ENCODE results near the gene VN1R2.
"Not testable (repeated sequence)": the region's sequence is repeated elsewhere in the genome, so short reads cannot be mapped to it uniquely, and the experiment has no call there.

Gene VN1R2

DNA sequence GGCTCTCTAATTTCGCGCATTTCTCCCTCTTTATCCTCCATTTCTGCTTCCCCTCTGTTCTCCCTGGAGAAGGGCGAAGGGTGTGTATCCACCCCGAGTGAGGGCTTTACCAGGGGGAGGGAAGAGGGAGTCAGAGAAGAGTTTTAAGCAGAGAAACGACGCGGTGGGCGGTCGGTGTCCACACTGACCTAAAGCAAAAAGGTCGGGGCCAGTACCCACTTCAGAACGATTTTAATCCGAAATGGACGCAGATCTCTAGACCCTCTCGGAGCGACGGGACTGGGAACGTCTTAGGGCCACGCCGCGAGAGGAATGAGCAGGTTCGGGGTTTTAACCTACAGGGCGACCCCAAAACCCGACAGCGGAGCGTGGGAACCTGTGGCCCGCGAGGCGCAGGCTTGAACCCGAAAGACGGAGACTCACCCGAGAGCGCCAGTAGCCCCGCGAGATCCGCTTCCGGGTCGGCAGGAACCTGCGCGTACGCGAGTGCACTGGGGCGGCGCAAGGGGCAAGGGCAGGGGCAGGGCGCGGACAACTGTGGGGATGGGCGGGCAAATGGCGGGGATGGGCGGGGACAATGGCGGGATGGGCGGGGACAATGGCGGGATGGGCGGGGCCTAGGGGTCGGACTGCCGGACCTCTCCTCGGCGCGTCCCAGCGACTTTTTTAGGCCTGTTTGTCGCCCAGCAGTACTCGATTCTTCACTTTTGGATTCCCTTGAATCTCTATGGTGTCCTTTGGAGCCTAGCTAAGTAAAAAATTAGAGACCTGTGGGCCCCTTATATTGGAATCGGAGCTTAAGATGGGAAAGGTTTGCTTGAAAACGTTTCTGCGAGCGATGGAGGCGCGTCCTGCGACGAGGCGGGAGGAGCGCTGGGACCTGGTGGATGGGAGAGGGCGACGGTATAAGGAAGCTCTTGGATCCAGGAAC lies 3.4 kb upstream of the VN1R2 start, which contains the start of gene ZNF677:
ZNF677 (minus strand) TSS at position 463 of the 931 bp plus-strand sequence. CDS start 3,323 bp downstream, outside the sequence.
- DNase-seq (ENCODE audit: insufficient read length, low spot score) (peak; percentile 54), FAIRE-seq (no peak)

DNA sequence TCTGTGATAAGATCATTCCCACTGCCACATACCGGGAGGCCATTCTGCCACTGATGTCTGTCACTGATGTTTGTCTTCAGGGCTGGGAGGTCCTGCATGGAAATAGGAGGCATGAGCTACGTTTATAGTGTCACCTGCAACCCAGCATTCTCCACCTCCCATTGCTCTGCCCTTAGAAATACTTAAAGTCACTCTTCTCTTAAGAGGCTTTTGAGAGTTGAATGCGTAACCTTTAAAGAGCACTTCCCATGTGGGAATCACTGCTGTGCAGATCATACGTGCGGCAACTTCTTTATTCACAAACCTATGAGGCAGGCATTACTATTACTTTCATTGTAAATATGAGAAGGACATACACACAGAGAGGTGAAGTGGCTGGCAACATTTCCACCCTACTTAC lies 9.5 kb downstream of the VN1R2 start, which contains the start of gene VN1R4:
VN1R4 (minus strand) TSS at position 101 of the 400 bp plus-strand sequence; CDS start at position 43, 58 bp downstream.
- FAIRE-seq; DNase-seq (ENCODE audit: insufficient read length, low spot score): not testable (repeated sequence)

More for the DNA sequence above, 3.4 kb upstream of the VN1R2 start, which contains the start of gene ZNF677:
- TF ChIP-seq, protein P1, sequence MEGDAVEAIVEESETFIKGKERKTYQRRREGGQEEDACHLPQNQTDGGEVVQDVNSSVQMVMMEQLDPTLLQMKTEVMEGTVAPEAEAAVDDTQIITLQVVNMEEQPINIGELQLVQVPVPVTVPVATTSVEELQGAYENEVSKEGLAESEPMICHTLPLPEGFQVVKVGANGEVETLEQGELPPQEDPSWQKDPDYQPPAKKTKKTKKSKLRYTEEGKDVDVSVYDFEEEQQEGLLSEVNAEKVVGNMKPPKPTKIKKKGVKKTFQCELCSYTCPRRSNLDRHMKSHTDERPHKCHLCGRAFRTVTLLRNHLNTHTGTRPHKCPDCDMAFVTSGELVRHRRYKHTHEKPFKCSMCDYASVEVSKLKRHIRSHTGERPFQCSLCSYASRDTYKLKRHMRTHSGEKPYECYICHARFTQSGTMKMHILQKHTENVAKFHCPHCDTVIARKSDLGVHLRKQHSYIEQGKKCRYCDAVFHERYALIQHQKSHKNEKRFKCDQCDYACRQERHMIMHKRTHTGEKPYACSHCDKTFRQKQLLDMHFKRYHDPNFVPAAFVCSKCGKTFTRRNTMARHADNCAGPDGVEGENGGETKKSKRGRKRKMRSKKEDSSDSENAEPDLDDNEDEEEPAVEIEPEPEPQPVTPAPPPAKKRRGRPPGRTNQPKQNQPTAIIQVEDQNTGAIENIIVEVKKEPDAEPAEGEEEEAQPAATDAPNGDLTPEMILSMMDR (IDR thresholded peaks at IDR 0.05; ENCODE audit: insufficient read depth, missing control alignments): no peak

DNA sequence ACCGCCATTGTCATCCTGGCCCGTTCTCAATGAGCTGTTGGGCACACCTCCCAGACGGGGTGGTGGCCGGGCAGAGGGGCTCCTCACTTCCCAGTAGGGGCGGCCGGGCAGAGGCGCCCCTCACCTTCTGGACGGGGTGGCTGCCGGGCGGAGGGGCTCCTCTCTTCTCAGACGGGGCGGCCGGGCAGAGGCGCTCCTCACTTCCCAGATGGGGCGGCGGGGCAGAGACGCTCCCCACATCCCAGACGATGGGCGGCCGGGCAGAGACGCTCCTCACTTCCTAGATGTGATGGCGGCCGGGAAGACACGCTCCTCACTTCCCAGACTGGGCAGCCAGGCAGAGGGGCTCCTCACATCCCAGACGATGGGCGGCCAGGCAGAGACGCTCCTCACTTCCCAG lies 11.8 kb downstream of the VN1R2 start:
- not testable (repeated sequence) for DNase-seq (ENCODE audit: insufficient read length, low spot score); FAIRE-seq

DNA sequence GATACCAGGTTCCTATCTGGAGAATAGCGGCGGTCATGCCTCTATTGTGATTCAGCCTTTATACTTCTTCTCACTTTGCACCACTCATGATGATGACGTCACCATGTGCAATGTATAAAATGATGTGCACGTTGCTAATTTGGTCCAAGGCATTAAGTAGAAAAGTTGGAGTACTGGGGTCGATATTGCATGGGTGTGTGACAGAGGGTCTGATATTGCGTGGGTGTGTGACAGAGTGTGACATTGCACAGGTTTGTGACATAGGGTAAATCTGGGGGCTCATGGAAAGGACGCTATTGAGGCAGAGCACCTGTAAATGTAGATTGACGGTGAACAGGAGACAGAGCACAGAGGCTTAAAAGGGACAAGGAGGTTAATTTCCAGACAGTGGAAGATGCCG lies 14.0 kb downstream of the VN1R2 start:
- TF ChIP-seq, protein P1 (IDR thresholded peaks at IDR 0.05; ENCODE audit: insufficient read depth, missing control alignments): no peak
- DNase-seq (ENCODE audit: insufficient read length, low spot score) (no peak), FAIRE-seq (no peak)

DNA sequence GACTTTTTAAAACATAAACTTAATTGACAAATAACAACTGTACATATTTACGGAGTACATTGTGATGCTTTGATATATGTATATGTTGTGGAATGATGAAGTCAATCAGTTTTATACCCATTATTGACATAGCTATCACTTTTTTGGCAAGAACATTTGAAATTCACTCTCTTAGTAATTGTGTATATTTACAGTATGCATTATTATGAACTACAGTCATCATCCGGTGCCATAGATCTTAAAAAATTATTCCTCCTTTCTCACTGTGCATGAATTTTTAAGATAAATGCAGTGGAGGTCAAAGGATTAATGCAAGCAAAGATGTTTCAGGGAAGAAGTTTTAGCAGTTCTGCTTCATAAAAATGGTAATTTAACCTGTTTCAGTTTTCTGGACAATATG lies 17.4 kb downstream of the VN1R2 start:
- no peak for FAIRE-seq
- TF ChIP-seq, protein P1 (IDR thresholded peaks at IDR 0.05; ENCODE audit: insufficient read depth, missing control alignments): no peak
- DNase-seq (ENCODE audit: insufficient read length, low spot score): no peak

DNA sequence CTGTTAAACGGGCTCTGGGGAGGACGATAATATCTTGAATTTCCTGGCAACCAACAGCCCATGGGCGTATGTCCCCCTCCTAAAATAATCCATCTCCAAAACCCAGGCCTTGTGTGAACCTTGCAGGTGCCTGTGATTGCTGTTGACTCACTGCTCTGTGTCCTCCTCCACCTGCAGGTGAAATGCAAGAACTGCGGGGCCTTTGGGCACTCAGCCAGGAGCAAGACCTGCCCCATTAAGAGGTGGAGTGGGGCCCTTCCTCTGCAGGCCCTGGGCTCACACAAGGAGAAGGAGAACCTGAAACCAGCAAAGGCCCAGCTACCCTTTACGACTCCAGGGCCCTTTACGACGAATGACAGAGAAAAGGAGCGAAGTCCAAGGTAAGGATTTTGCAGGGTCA lies 23.9 kb downstream of the VN1R2 start:
- FAIRE-seq; DNase-seq (ENCODE audit: insufficient read length, low spot score): not testable (repeated sequence)

DNA sequence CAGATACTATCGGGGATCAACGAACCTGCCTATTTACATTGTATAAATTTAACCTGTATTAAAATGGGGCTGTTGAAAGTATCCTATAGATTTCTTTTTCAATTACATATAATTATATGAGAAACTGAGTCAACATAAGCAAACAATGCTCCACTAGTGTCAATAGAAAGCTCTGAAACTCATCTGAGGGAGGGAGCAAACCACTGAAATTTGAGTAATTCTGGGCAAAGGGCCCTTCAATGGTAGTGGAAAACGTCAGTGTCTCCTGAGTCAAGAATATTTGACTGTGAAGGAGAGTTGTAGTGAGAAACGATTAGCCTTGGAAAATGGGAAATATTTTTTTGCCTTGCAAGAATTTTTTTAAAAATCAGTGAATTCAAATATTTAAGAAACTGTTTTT lies 27.0 kb downstream of the VN1R2 start:
- FAIRE-seq: no peak
- TF ChIP-seq, protein P1 (IDR thresholded peaks at IDR 0.05; ENCODE audit: insufficient read depth, missing control alignments): no peak
- DNase-seq (ENCODE audit: insufficient read length, low spot score): no peak

DNA sequence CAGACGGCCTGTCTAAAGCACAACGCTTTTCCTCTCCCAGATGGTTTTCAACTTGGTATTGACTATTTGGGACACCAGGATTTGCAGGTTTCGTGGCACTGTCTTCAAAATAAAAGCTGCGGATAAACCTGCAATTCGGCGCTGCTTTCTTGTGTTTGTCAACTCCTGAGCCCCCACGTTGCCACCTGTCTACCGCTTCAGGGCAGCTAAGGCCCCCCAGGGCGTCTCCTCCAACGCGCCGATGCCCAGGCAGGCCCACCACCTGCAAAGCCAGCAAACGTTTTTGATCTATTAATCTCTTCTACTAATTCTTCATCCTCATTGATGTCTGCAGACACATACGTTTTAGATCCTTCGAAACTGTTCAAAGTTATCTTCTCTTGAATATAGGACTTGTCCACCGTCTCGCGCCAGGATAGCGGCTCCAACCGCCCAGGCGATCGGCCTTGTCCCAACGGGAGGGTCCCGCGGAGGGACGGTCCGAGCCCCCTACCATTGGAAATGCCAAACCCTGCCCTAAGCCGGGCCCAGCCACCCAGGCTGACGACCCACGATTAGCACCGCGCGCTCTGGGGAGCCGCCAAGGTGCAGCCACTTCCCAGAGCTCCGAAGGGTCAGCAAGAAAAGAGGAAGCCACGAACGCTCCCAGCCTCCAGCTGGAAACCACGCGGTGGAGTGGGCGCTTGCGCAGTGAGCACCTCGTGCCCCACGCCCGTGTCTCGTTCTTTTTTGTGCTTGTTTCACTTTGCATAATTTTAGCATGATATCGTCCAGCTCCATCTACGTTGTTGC lies 32.9 kb downstream of the VN1R2 start:
- no peak for DNase-seq (ENCODE audit: insufficient read length, low spot score)
- no peak for FAIRE-seq
- TF ChIP-seq, protein P1 (IDR thresholded peaks at IDR 0.05; ENCODE audit: insufficient read depth, missing control alignments): no peak

Data from D721Med (cell line).